GM23248 (cell line): Measurements from ENCODE around the gene GALNT1. TPM values are rescaled to one million over a fixed set of nuclear protein-coding genes. Genes with fewer than 3 reads are reported as not detected.
"Not testable (repeated sequence)": the region's sequence is repeated elsewhere in the genome, so short reads cannot be mapped to it uniquely, and the experiment has no call there.

Experiments used
- DNase-seq: peaks from one replicate; pipeline ENCODE4 v3.0.0-alpha.2; 2015
- H2AFZ ChIP-seq: fragments of 200-600 bp; sonication (generic); 2 replicates; pipeline ENCODE4 v1.6.1; 2016; ENCODE audit warnings: antibody characterized with exemption
- H3F3A ChIP-seq: fragments of 200-600 bp; sonication (generic); 2 replicates; pipeline ENCODE4 v1.6.1; 2016; ENCODE audit warnings: mild to moderate bottlenecking, antibody characterized with exemption, mixed run types; ENCODE audit not compliant: insufficient read depth
- H3K27ac ChIP-seq: fragments of 200-600 bp; sonication (generic); 2 replicates; pipeline ENCODE4 v1.5.1; 2016; ENCODE audit warnings: mild to moderate bottlenecking
- H3K27me3 ChIP-seq: fragments of 200-600 bp; sonication (generic); replicated peaks from 2 replicates; pipeline ENCODE4 v1.6.1; 2016; ENCODE audit warnings: mild to moderate bottlenecking; ENCODE audit not compliant: insufficient read depth
- H3K36me3 ChIP-seq: fragments of 200-600 bp; sonication (generic); 2 replicates; pipeline ENCODE4 v1.6.1; 2016; ENCODE audit warnings: low read depth, mild to moderate bottlenecking
- H3K4me1 ChIP-seq: fragments of 200-600 bp; sonication (generic); 2 replicates; pipeline ENCODE4 v1.6.1; 2016; ENCODE audit warnings: mild to moderate bottlenecking; ENCODE audit not compliant: insufficient read depth
- H3K4me2 ChIP-seq: fragments of 200-600 bp; sonication (generic); one replicate; pipeline ENCODE4 v1.6.1; 2016; ENCODE audit warnings: mild to moderate bottlenecking; ENCODE audit not compliant: unreplicated experiment
- H3K4me3 ChIP-seq: fragments of 200-600 bp; sonication (generic); 2 replicates; pipeline ENCODE4 v1.5.1; 2016; ENCODE audit warnings: mild to moderate bottlenecking
- H3K79me2 ChIP-seq: fragments of 200-600 bp; sonication (generic); 2 replicates; pipeline ENCODE4 v1.6.1; 2016; ENCODE audit warnings: mild to moderate bottlenecking; ENCODE audit not compliant: insufficient read depth
- H3K9ac ChIP-seq: fragments of 200-600 bp; sonication (generic); 2 replicates; pipeline ENCODE4 v1.6.1; 2016; ENCODE audit warnings: mild to moderate bottlenecking
- H3K9me2 ChIP-seq: fragments of 200-600 bp; sonication (generic); 2 replicates; pipeline ENCODE4 v1.6.1; 2016; ENCODE audit warnings: mixed run types, mild to moderate bottlenecking, moderate library complexity; ENCODE audit not compliant: insufficient read depth
- H3K9me3 ChIP-seq: fragments of 200-600 bp; sonication (generic); one replicate; pipeline ENCODE4 v1.6.1; 2017; ENCODE audit warnings: low read depth
- H4K20me1 ChIP-seq: fragments of 200-600 bp; sonication (generic); 2 replicates; pipeline ENCODE4 v1.6.0; 2016; ENCODE audit not compliant: insufficient read depth
- EZH2 ChIP-seq: fragments of 200-600 bp; sonication (generic); IDR thresholded peaks from 2 replicates; pipeline ENCODE4 v1.6.1; 2018; ENCODE audit warnings: antibody characterized with exemption, mild to moderate bottlenecking; ENCODE audit not compliant: insufficient read depth, poor library complexity, severe bottlenecking
- EZH2phosphoT487 ChIP-seq: fragments of 200-600 bp; sonication (generic); IDR thresholded peaks from 2 replicates; pipeline ENCODE4 v1.6.1; 2018; ENCODE audit warnings: antibody characterized with exemption, moderate library complexity, mild to moderate bottlenecking, low read depth; ENCODE audit not compliant: insufficient read depth
- WGBS, 2 experiments: methylation state at CpG; one replicate each; pipeline ENCODE4 v1.1.6; 2015 to 2017; ENCODE audit warnings: low lambda C conversion rate in 2 of 2, low coverage in 1 of 2; ENCODE audit errors: missing lambda C conversion rate in 2 of 2; 5-methylcytosine and 5-hydroxymethylcytosine counted together
- in situ Hi-C: fragments of 300-500 bp; cut with MboI; formaldehyde crosslinking; loops from 2 replicates; pipeline ENCODE4 v1.15.0; 2020
- polyA plus RNA-seq: library from polyadenylated mRNA; unstranded; fragments of >200 nt; fragmentation: Nextera tagmentation; extraction: Ambion mirVana; gene quantifications from 2 replicates; pipeline ENCODE4 v1.2.1, GENCODE V29; 2016
- total RNA-seq: library from RNA; depleted of rRNA; stranded (reverse); fragments of >200 nt; shearing (Covaris generic); gene quantifications from 2 replicates; pipeline ENCODE4 v1.2.3, GENCODE V29; 2014

Gene GALNT1
- total and polyA plus RNA-seq, 2 experiments from 2014 or later, result 10.1 to 68.0 TPM

DNA sequence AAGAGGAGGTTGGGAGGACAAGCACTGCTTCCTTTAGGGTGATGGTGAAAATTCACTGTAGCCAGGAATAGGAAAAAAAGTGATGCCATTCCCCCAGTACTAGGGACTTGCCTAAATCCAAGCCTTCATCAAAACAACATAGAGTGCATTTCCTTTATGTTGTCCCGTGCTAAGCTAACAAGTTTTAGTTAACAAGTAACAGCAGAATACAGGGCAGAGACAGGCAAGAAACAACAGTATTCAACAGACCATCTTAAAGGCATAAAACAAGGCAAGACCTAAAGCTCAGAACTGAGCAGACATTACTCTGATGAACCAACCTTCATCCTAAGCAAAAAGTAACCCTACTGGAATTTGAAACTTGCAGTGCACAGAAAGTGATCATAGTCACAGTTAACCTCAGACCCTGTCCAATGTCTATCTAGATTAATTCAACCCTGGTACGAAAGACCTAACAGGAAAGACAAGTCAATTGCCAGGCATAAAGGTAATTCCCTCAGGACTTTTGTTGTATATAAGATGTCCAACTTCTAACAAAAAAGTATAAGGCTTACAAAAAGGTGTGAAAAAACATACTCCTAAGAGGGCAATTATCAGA is 34.4 kb upstream of the GALNT1 start:
- Histone ChIP-seq H3F3A (no peaks in the 10 kb centered on the region), H2AFZ (no peak overlapping the region), H3K9ac (no peak overlapping the region), H4K20me1 (no peaks in the 10 kb centered on the region), H3K27me3 (peaks cover 17% of the 10 kb centered on the region; the same call in 1 of the 2 replicates), H3K36me3 (no peaks in the 10 kb centered on the region), H3K4me1 (no peaks in the 10 kb centered on the region), H3K4me3 (no peak overlapping the region), H3K9me3 (no peaks in the 10 kb centered on the region), H3K9me2 (no peaks in the 10 kb centered on the region), H3K79me2 (no peaks in the 10 kb centered on the region), H3K4me2 (no peak overlapping the region), H3K27ac (no peak overlapping the region)
- WGBS, 2 experiments, result 51 to 58% methylated on average over 2 of the region's 2 CpGs
- TF ChIP-seq EZH2 (no peak), EZH2phosphoT487 (no peak)
- DNase-seq, result no peak
- in situ Hi-C loops, result no loop called here

DNA sequence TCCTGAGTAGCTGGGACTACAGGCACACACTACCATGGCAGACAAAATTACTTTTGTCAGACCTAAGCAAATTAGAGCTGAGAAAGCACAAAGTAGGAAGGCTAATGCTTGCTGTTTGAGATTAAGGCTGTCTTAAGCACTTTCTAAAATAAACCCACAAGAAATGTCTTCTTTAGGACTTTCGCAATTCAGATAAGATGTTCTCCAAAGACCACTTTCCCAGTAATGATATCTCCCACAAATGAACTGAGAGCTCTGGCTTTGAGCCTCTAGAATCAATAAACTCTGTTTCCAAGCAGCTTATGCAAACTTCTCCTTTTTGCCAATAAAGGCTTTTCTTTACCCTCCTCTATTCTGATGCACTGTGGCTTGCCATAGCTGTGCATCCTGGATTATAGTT is 32.0 kb upstream of the GALNT1 start:
- H3K4me3 ChIP-seq, result no peak overlapping the region
- peaks cover 17% of the 10 kb centered on the region; the same call in 1 of the 2 replicates for H3K27me3 ChIP-seq
- H3K9me3 ChIP-seq, result no peaks in the 10 kb centered on the region
- no peaks in the 10 kb centered on the region for H3K36me3 ChIP-seq
- H4K20me1 ChIP-seq, result no peaks in the 10 kb centered on the region
- H3K27ac ChIP-seq, result no peak overlapping the region
- no peaks in the 10 kb centered on the region for H3K4me1 ChIP-seq
- no peaks in the 10 kb centered on the region for H3F3A ChIP-seq
- no peak overlapping the region for H3K9ac ChIP-seq
- TF ChIP-seq EZH2 (no peak), EZH2phosphoT487 (no peak)
- DNase-seq, result no peak
- in situ Hi-C loops, result no loop called here
- no peaks in the 10 kb centered on the region for H3K9me2 ChIP-seq
- H3K4me2 ChIP-seq, result no peak overlapping the region
- H3K79me2 ChIP-seq, result no peaks in the 10 kb centered on the region
- 50 to 67% methylated on average over 1 of the region's 1 CpG for WGBS, 2 experiments
- no peak overlapping the region for H2AFZ ChIP-seq

DNA sequence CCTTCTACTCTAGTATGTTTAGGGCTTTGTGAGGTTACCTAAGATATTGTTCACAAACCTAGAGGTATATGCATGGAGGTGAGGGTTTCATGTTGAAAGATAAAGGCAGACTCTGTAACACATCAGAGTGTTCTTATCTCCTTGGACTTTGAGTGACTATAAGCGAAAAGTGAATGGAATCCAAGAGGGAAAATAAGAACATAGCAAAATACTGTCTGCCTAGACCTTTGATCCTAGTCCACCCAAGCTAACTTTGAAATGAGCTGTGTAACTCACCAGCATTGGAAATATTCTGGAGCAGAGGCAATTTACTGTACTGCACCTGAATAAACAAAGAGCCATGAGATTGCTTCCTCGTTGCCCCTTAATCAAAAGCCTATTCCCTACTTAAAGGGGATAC is 28.2 kb upstream of the GALNT1 start:
- Histone ChIP-seq H3K79me2 (no peaks in the 10 kb centered on the region), H4K20me1 (no peaks in the 10 kb centered on the region), H3K9me3 (no peaks in the 10 kb centered on the region), H3K4me1 (no peaks in the 10 kb centered on the region), H3F3A (no peaks in the 10 kb centered on the region), H3K4me3 (no peak overlapping the region), H3K4me2 (no peak overlapping the region), H3K36me3 (no peaks in the 10 kb centered on the region), H3K9ac (no peak overlapping the region), H3K27me3 (0 out of 2 replicates have a peak, but pooled peaks cover 12% of the 10 kb centered on the region), H3K27ac (no peak overlapping the region), H2AFZ (no peak overlapping the region), H3K9me2 (no peaks in the 10 kb centered on the region)
- no peak for DNase-seq
- 23 to 29% methylated on average over 2 of the region's 2 CpGs for WGBS, 2 experiments
- in situ Hi-C loops, result no loop called here
- no peak for TF ChIP-seq EZH2
- TF ChIP-seq EZH2phosphoT487, result no peak

DNA sequence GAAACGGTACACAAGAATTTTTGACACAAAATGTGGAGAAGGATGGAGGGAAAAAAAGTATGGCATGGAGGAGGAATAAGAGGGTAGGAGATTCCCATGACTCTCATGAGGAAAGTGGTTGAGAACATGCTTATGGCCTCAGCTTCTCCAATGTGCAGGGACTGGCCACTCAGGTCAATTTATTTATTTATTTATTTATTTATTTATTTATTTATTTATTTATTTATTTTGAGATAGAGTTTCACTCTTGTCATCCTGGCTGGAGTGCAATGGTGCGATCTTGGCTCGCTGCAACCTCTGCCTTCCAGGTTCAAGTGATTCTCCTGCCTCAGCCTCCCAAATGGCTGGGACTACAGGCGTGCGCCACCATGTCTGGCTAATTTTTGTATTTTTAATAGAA is 26.0 kb upstream of the GALNT1 start:
- H3K36me3 ChIP-seq, H2AFZ ChIP-seq, H3K27ac ChIP-seq, H3K4me2 ChIP-seq, H3K4me3 ChIP-seq, H3F3A ChIP-seq, DNase-seq, H3K9ac ChIP-seq, H4K20me1 ChIP-seq, H3K9me3 ChIP-seq, H3K4me1 ChIP-seq, H3K27me3 ChIP-seq, H3K79me2 ChIP-seq, in situ Hi-C loops, H3K9me2 ChIP-seq: not testable (repeated sequence)
- 80 to 83% methylated on average over 5 of the region's 5 CpGs for WGBS, 2 experiments

DNA sequence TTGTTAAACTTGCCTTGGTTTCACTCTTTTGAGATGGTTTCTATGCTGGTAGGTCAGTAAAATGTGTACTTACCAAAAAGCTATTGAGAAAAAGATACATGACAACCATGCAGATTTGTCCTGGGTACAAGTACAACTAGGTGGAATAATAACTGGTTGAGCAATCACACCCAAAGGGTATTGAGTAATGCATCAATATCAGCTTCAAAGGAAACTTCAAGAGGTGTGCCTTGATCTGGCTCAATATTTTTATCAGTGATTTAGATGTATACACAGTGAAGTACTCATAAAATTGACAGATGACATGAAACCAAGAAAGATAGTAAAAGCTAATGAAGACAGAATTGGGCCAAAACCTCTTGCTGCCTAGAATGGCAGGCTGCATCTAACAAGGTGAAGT is 21.7 kb upstream of the GALNT1 start:
- no peaks in the 10 kb centered on the region for H3K9me3 ChIP-seq
- no peaks in the 10 kb centered on the region for H3F3A ChIP-seq
- TF ChIP-seq EZH2 (no peak), EZH2phosphoT487 (no peak)
- no peaks in the 10 kb centered on the region for H3K79me2 ChIP-seq
- no peaks in the 10 kb centered on the region for H4K20me1 ChIP-seq
- in situ Hi-C loops, result no loop called here
- H3K27me3 ChIP-seq, result peaks cover 2% of the 10 kb centered on the region; the same call in 1 of the 2 replicates
- H2AFZ ChIP-seq, result no peak overlapping the region
- H3K4me3 ChIP-seq, result no peak overlapping the region
- H3K9ac ChIP-seq, result no peak overlapping the region
- no peaks in the 10 kb centered on the region for H3K9me2 ChIP-seq
- no peaks in the 10 kb centered on the region for H3K4me1 ChIP-seq
- DNase-seq, result no peak
- H3K27ac ChIP-seq, result no peak overlapping the region
- no peaks in the 10 kb centered on the region for H3K36me3 ChIP-seq
- H3K4me2 ChIP-seq, result no peak overlapping the region
